ENCODE data around the gene CEP97.
A peak's percentile ranks its signal among the peaks of the same experiment; 100 is the strongest.
"Not testable (repeated sequence)": the region's sequence is repeated elsewhere in the genome, so short reads cannot be mapped to it uniquely, and the experiment has no call there.

Gene CEP97

GRCh38 chr3:101724329-101725193 lies at the start of gene CEP97:
CEP97 (plus strand) TSS chr3:101724614; CDS start chr3:101724677, 63 bp downstream.
- DNase-seq (ENCODE audit: low spot score), result peak; percentile 75

- no peak for DNase-seq (ENCODE audit: low spot score)
Measured at GRCh38 chr3:101675709-101676215, 48.7 kb upstream of the CEP97 start.

GRCh38 chr3:101676216-101676764 lies 48.1 kb upstream of the CEP97 start:
- DNase-seq (ENCODE audit: low spot score), result peak; percentile 93

- peak; percentile 100 for DNase-seq (ENCODE audit: low spot score)
Measured at GRCh38 chr3:101676765-101677435, 47.5 kb upstream of the CEP97 start, which contains the start of gene ZBTB11. ZBTB11 (minus strand) TSS chr3:101677132; CDS start chr3:101676914, 218 bp downstream.

GRCh38 chr3:101677436-101678286 lies 46.8 kb upstream of the CEP97 start:
- DNase-seq (ENCODE audit: low spot score), result no peak

- DNase-seq (ENCODE audit: low spot score), result not testable (repeated sequence)
Measured at GRCh38 chr3:101678837-101679236, 45.6 kb upstream of the CEP97 start.

- no peak for DNase-seq (ENCODE audit: low spot score)
Measured at GRCh38 chr3:101680466-101680865, 43.9 kb upstream of the CEP97 start.

- no peak for DNase-seq (ENCODE audit: low spot score)
Measured at GRCh38 chr3:101685050-101685400, 39.4 kb upstream of the CEP97 start.

GRCh38 chr3:101685870-101686307 lies 38.5 kb upstream of the CEP97 start:
- no peak for DNase-seq (ENCODE audit: low spot score)

GRCh38 chr3:101687142-101687931 lies 37.1 kb upstream of the CEP97 start:
- DNase-seq (ENCODE audit: low spot score), result no peak

- DNase-seq (ENCODE audit: low spot score), result no peak
Measured at GRCh38 chr3:101689286-101689685, 35.1 kb upstream of the CEP97 start.

GRCh38 chr3:101690972-101691371 lies 33.4 kb upstream of the CEP97 start:
- no peak for DNase-seq (ENCODE audit: low spot score)

- not testable (repeated sequence) for DNase-seq (ENCODE audit: low spot score)
Measured at GRCh38 chr3:101691685-101692671, 32.4 kb upstream of the CEP97 start.

GRCh38 chr3:101693540-101693939 lies 30.9 kb upstream of the CEP97 start:
- peak; percentile 48 for DNase-seq (ENCODE audit: low spot score)

- DNase-seq (ENCODE audit: low spot score), result not testable (repeated sequence)
Measured at GRCh38 chr3:101694836-101695235, 29.6 kb upstream of the CEP97 start.

GRCh38 chr3:101695779-101696372 lies 28.5 kb upstream of the CEP97 start:
- DNase-seq (ENCODE audit: low spot score), result no peak

- DNase-seq (ENCODE audit: low spot score), result no peak
Measured at GRCh38 chr3:101701696-101702634, 22.4 kb upstream of the CEP97 start.

GRCh38 chr3:101702726-101703125 lies 21.7 kb upstream of the CEP97 start:
- DNase-seq (ENCODE audit: low spot score), result no peak

Data from COLO829 (cell line).